ENCODE results near the gene LRRC61. TPM values are rescaled to one million over a fixed set of nuclear protein-coding genes. Genes with fewer than 3 reads are reported as not detected.

The LRRC61 gene
- total and polyA plus RNA-seq, 2 of the 13 experiments (the other 11 are each of a cell fraction or from before 2014, with no cell fraction given) = 33.0 to 34.8 TPM

GRCh38 chr7:150322833-150323681 lies at the start of gene LRRC61, which contains the start of gene ACTR3C (continued):
- peak; percentile 92 for TF ChIP-seq KLF6 (CRISPR knock-in tag; IDR thresholded peaks at IDR 0.05)
- peak; percentile 94 for TF ChIP-seq ZNF607 (CRISPR knock-in tag; IDR thresholded peaks at IDR 0.05; ENCODE audit: borderline replicate concordance)
- TF ChIP-seq XBP1 (CRISPR knock-in tag; IDR thresholded peaks at IDR 0.05) = peak; percentile 18; the same call in 1 of the 2 replicates
- peak; percentile 89 for TF ChIP-seq POLR2G (IDR thresholded peaks at IDR 0.05; ENCODE audit: low read depth, low read length)
- no peak; the same call in 1 of the 2 replicates for TF ChIP-seq KLF12 (CRISPR knock-in tag; IDR thresholded peaks at IDR 0.05; ENCODE audit: borderline replicate concordance)
- peak; percentile 66 for TF ChIP-seq HNF4A (CRISPR knock-in tag; IDR thresholded peaks at IDR 0.05)
- TF ChIP-seq LRRFIP1 (CRISPR knock-in tag; conservative IDR thresholded peaks at IDR 0.05) = no peak
- no peak for TF ChIP-seq SNAPC5 (CRISPR knock-in tag; IDR thresholded peaks at IDR 0.05; ENCODE audit: borderline replicate concordance)
- TF ChIP-seq ATF6 (CRISPR knock-in tag; conservative IDR thresholded peaks at IDR 0.05) = no peak
- 0 out of 2 replicates have a peak, but pooled peaks have one; percentile 59 for TF ChIP-seq ZNF484 (CRISPR knock-in tag; IDR thresholded peaks at IDR 0.05; ENCODE audit: borderline replicate concordance, low read depth)
- TF ChIP-seq, protein P1, sequence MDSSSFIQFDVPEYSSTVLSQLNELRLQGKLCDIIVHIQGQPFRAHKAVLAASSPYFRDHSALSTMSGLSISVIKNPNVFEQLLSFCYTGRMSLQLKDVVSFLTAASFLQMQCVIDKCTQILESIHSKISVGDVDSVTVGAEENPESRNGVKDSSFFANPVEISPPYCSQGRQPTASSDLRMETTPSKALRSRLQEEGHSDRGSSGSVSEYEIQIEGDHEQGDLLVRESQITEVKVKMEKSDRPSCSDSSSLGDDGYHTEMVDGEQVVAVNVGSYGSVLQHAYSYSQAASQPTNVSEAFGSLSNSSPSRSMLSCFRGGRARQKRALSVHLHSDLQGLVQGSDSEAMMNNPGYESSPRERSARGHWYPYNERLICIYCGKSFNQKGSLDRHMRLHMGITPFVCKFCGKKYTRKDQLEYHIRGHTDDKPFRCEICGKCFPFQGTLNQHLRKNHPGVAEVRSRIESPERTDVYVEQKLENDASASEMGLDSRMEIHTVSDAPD (CRISPR knock-in tag; IDR thresholded peaks at IDR 0.05) = no peak
- TF ChIP-seq FOSL2 (CRISPR knock-in tag; IDR thresholded peaks at IDR 0.05) = no peak; the same call in 1 of the 2 replicates
- no peak for TF ChIP-seq ZBTB37 (CRISPR knock-in tag; IDR thresholded peaks at IDR 0.05)
- TF ChIP-seq, protein P2, sequence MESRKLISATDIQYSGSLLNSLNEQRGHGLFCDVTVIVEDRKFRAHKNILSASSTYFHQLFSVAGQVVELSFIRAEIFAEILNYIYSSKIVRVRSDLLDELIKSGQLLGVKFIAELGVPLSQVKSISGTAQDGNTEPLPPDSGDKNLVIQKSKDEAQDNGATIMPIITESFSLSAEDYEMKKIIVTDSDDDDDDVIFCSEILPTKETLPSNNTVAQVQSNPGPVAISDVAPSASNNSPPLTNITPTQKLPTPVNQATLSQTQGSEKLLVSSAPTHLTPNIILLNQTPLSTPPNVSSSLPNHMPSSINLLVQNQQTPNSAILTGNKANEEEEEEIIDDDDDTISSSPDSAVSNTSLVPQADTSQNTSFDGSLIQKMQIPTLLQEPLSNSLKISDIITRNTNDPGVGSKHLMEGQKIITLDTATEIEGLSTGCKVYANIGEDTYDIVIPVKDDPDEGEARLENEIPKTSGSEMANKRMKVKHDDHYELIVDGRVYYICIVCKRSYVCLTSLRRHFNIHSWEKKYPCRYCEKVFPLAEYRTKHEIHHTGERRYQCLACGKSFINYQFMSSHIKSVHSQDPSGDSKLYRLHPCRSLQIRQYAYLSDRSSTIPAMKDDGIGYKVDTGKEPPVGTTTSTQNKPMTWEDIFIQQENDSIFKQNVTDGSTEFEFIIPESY (CRISPR knock-in tag; IDR thresholded peaks at IDR 0.05) = peak; percentile 5; the same call in 1 of the 2 replicates
- no peak; the same call in 1 of the 2 replicates for TF ChIP-seq RCOR2 (CRISPR knock-in tag; IDR thresholded peaks at IDR 0.05)
- no peak for TF ChIP-seq NFRKB (IDR thresholded peaks at IDR 0.05)
- no peak for TF ChIP-seq NCOA5 (CRISPR knock-in tag; IDR thresholded peaks at IDR 0.05)

All from HepG2 (cell line).